Germinal center (tissue), 1 donor: ENCODE data around the gene FOXP2.

ENCODE experiments used
- DNase-seq: peaks from one replicate; pipeline ENCODE4 v3.0.0; 2012; ENCODE audit warnings: mixed read lengths, low spot score

Gene FOXP2

GRCh38 chr7:114722562-114722961 is 307.9 kb downstream of the FOXP2 start:
- no peak for DNase-seq

GRCh38 chr7:114723308-114723707 is 308.7 kb downstream of the FOXP2 start:
- DNase-seq: no peak

GRCh38 chr7:114740095-114740494 is 325.5 kb downstream of the FOXP2 start:
- no peak for DNase-seq

- no peak for DNase-seq
These were observed 326.3 kb downstream of the FOXP2 start for GRCh38 chr7:114740941-114741340.

- DNase-seq: no peak
These were observed 327.3 kb downstream of the FOXP2 start for GRCh38 chr7:114741911-114742310.
